HG03354 (cell line): ENCODE measurements around the gene FRMD5.
A peak's percentile ranks its signal among the peaks of the same experiment; 100 is the strongest.

ENCODE experiments used
- ATAC-seq: cut with Tn5 transposase; IDR thresholded peaks from one replicate; pipeline ENCODE4 v1.9.1; 2021; ENCODE audit warnings: mild to moderate bottlenecking; ENCODE audit not compliant: unreplicated experiment, poor library complexity, severe bottlenecking

The FRMD5 gene

DNA sequence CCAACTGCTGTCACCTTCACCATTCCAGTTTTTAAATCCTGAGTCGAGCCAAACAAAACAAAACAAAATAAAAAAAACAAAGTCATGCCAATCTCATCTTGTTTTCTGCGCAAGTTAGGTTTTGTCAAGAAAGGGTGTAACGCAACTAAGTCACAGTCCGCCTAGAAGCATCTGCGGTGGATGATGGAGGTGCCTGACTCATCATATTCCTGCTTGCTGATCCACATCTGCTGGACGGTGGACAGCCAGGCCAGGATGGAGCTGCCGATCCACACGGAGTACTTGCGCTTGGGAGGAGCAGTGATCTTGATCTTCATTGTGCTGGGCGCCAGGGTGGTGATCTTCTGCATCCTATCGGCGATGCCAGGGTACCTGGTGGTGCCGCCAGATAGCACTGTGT, 206.2 kb downstream of the FRMD5 start:
- ATAC-seq: no peak

GRCh38 chr15:43987924-43988323, 207.1 kb downstream of the FRMD5 start:
- no peak for ATAC-seq

DNA sequence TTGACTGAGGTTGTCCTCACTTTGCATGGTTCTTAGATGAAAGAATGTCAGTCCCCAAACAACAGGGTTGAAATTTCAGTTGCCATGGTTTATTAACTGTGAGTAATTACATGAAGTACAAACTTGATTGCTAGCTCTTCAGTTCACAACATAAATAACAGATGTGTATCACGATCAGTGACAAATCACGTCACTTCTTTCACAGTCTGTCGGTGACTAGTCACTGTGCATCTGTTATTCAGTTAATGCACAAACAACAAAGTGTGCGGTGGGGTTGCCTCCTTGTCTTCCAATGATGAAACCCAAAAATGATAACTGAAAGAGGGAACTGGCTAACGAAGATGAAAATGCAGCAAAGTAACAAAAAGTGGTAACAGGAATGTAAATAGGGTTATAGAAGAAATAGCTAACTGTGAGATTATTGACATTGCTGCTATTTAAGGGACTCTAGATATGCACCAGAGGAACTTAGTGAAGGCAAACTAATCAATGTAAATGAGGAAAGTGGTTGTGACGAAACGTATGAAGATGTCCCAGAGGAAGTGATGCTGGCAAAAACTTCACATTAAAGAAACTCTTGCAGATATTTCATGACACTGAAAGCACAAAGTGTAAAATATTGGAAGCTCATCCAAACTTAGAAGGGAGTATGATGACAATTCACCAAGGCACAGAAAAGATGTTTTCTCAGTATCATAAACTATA, 208.9 kb downstream of the FRMD5 start:
- ATAC-seq: no peak

- no peak for ATAC-seq
These were observed 213.5 kb downstream of the FRMD5 start for GRCh38 chr15:43981576-43981975.

DNA sequence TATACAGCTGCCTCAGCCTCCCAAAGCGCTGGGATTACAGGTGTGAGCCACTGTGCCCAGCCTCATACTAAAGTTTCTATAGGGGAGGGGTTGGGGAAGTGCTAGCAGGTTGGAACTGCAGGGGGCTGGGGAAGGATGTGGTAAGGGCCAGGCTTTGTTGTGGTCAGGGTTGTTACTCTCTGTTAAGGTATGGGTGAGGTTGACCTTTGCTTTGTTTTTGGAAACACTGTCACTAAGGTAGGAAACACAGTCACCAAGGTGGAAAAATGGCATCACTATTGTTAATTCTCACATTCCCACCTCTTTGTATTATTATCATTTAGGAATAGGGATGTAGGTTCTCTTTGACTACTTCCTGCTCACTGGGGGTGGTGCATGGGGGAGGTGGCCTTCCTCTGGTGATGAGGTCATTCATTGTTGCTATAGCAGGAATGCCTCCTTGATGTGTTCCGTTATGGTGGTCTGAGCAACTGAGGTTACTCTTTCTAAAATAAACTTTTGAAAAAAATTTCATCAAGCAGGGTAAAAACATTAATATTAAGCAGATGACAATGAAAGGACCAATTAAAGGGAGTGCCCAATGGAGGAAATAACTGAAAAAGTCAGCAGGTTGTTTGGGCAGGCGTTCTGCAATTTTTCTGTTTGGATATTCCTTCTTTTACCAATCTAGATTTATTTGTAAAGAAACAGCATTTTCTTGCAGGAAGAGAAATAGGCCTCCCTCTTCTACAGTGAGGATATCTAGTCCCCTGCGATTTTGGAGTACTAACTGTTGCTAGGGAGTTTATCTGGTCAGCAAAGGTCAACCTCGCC, 217.8 kb downstream of the FRMD5 start:
- peak; percentile 73 for ATAC-seq

GRCh38 chr15:43975770-43976169, 219.3 kb downstream of the FRMD5 start:
- no peak for ATAC-seq

DNA sequence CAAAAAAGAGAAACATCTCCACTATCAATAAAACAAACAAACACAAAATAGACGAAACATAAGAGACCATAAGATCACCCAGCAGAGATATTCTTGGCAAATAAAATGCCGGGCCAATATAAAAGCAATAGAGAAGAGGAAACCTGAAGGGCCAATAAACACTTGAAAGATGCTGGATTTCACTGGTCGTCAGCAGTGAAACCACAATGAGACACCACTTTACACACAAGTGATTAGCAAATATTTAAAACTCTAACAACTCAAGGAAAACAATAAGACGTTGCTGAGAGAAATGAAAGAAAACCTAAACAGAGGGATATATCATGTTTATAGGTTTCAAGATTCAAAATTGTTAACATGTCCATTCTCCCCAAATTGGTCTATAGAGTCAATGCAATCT, 219.7 kb downstream of the FRMD5 start:
- ATAC-seq: no peak

- peak; percentile 64 for ATAC-seq
These were observed 220.2 kb downstream of the FRMD5 start for GRCh38 chr15:43974852-43975251.

- ATAC-seq: no peak
These were observed 225.2 kb downstream of the FRMD5 start for GRCh38 chr15:43969802-43970375.

- ATAC-seq: no peak
These were observed 226.5 kb downstream of the FRMD5 start for GRCh38 chr15:43968551-43968950.

DNA sequence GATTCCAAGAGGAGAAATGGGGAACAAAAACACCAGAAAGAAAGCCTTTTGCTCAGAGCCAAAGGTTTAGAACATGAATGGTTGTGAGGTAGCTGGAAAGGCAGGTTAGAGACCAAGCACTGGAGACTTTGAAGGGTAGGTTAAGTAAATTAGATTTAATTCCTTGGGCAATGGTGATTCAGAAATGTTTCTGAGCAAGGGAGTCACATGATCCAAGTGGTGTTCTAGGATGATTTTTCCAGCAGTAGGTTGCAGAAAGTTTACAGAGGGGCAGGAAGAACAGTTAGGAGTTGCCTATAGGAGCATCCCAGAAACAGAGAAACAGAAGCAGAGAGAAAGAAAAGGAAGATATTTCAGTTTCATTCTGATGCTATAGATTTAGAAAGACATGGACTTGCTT, 228.4 kb downstream of the FRMD5 start:
- no peak for ATAC-seq

DNA sequence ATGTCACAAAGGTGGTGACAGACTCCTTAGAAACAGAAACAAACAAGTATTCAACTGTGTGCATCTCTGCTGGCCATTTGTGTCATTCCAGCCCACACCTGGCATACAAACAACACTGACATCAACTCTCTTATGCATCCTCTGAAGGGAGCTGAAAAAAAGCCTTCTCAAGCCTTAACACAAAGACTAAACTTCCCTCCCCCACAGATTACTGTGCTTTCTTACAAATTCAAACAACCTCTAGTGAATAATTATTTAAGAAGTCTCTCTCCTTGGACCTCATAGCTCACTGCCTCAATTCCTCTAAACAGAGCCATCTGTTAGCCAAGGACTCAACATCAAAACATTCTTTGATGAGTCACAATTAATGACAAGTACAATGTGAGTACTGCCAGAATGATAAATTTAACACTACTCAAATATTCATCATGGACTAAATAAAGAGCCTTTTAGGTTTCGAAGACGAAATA, 236.2 kb downstream of the FRMD5 start:
- peak; percentile 51 for ATAC-seq

DNA sequence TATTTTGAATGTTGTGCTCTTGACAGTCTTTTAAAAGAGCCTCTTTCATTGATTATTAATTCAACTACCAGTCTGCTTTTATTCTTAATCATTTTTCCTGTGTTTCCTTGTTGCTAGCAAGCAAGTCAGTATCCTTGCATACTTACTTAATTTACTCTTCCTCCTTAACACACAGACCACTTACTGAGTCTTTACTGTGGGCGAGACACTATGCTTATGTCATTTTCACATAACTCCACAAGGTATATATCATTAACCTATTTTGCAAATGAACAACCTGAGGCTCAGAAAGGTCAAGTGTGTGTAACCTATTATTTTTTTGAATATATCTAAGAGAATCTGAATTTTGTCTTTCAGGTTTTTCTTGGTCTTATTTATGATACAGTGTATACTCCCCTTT, 237.3 kb downstream of the FRMD5 start:
- ATAC-seq: peak; percentile 79

GRCh38 chr15:43955140-43955539, 239.9 kb downstream of the FRMD5 start:
- ATAC-seq: no peak

GRCh38 chr15:43954181-43954621, 240.9 kb downstream of the FRMD5 start:
- ATAC-seq: no peak

GRCh38 chr15:43953402-43953801, 241.7 kb downstream of the FRMD5 start:
- no peak for ATAC-seq

DNA sequence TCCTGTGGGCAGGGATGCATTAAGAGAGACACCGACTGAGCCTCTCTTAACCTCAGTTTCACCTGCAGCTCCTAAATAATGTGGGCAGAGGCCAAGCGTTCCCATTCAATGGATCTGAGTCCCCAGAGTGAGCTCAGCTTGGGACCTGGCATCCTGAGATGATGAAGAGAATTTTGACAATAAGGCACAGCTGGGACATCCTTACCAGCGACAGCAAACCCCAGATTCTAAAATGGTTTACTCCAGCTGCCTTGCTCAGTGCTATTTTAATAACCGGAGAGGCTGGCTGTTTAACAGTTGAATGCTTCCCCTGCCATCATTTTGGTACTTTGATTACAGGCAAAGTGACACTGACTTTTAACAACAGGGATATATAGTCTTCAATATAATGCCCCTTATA, 244.5 kb downstream of the FRMD5 start:
- no peak for ATAC-seq

GRCh38 chr15:43948691-43949325, 246.3 kb downstream of the FRMD5 start:
- ATAC-seq: peak; percentile 90

- no peak for ATAC-seq
These were observed 251.6 kb downstream of the FRMD5 start for GRCh38 chr15:43943511-43943910.

DNA sequence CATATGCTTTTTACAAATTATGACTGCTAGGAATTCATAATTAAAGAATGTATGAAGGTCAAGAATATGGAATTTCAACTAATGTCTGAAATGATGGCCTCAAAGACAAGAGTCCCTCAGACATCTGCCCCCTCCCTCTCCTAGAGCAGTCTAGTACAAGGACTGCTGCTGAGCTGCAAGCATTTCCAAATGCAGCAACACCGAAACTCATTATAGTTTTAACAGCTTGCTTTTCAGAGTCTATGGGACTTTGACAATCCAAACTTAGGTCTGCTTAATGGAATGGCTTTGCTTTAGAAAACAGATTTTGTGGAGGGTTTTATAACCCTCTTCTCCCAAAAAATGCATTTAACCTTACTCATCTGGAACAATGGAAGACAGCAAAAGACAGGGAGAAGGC, 252.9 kb downstream of the FRMD5 start:
- ATAC-seq: no peak
